GM19468 (cell line): ENCODE measurements around the gene NUP88.
"Not testable (repeated sequence)": the region's sequence is repeated elsewhere in the genome, so short reads cannot be mapped to it uniquely, and the experiment has no call there.

Source experiments
- ATAC-seq: cut with Tn5 transposase; IDR thresholded peaks from one replicate; pipeline ENCODE4 v1.9.1; 2021; ENCODE audit warnings: mild to moderate bottlenecking, moderate library complexity, moderate number of reproducible peaks; ENCODE audit not compliant: unreplicated experiment; ENCODE audit errors: extremely low read depth

Gene NUP88

GRCh38 chr17:5419356-5419958, at the start of gene NUP88:
Gene NUP88, minus strand, starts transcription at chr17:5419662. Its CDS starts 12 bp downstream, at chr17:5419650.
- peak; percentile 53 for ATAC-seq

- ATAC-seq = no peak
These were observed 48.6 kb upstream of the NUP88 start for GRCh38 chr17:5468075-5468473.

GRCh38 chr17:5467416-5467815, 48.0 kb upstream of the NUP88 start:
- no peak for ATAC-seq

DNA sequence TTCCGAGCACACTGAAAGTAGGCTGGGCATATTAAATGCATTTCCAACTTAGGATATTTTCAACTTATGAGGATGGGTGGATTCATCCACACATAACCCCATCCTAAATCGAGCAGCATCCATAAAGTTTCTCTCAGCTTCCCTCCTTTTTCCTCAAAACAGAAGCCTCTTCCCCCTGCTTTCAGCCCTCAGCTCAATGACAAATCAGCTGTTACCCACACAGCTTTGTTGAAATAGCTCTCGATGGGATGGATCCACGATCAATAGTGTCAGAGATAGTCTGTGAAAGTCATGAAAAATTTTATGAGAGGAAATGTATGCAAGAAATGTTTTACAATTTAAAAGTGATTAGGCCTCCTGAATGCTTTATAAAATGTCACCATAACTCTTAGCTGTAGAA, 46.8 kb upstream of the NUP88 start:
- ATAC-seq = no peak

DNA sequence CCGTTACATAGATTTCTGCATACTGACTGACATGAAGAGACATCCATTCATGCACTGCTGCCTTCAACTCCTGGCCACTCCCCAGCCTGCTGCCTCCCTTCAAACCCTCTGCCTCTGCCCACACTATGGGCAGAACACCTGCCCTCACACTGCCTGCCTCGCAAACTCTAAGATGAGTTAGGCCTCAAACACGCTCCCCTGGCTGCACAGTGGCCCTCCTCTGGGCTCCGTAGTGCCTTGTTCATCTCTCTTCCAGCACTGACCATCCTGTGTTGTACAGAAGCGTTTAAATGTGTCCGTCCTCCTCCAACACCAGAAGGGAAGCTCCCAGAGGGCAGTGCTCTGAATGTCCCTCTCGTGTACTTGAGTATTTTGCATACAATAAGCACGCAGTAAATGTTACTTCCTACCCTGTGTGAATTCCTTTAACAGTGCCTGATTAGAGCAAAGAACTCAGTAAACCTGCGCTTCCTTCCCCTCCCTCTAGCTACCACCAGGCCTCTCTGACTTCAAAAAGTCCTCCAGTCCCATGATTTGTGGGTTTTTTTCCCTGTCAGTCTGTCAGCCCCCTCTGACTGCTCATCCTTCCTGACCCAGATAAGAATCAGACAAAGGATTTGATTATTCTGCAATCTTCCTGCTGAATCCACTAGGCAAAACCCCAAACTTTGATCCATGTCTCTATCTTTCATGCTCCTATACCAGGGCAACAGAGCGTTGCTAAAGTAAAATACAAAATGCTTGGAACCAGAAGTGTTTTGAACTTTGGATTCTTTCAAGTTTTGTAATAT, 45.5 kb upstream of the NUP88 start:
- ATAC-seq = no peak

- no peak for ATAC-seq
These were observed 27.3 kb upstream of the NUP88 start for GRCh38 chr17:5446786-5447185.

DNA sequence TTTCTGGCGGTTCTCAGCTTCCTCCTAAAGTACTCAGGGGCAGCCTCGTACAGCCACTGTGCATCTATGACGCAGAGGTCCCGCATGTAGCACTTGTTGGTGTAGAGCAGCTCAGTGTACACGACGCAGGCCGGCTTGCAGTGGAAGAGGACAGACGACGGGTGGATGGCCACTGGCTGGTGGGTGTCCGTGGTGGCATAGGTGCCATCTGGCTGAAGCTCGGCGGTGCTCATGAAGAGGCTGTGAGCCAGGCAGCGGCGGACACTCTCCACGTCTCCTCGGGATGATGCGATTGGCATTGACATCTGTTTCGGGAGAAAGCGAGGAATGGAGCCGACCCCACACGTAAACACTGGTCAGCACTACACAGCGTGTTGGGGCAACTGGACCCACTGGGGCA, 24.7 kb upstream of the NUP88 start:
- ATAC-seq = no peak

DNA sequence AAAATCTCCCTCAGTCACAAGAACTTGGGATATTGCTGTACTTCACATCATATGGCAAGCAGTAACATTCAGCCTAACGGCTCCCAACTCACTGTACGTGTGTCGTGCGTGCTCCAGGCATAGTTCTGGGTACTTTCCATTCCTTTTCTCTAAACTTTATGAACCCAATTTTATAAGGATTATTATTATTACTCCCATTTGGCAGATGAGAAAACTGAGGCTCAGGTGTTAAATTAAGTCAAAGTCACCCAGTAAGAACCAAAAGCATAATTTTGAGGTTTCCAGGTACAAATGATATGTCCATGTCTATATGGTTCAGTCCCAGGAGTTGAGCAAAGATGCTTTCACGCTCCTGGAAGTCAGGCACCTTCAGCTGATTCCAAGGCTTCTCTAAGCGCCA, 24.3 kb upstream of the NUP88 start:
- no peak for ATAC-seq

GRCh38 chr17:5439446-5439764, 19.9 kb upstream of the NUP88 start:
- ATAC-seq = no peak

- ATAC-seq = peak; percentile 51
These were observed 19.4 kb upstream of the NUP88 start, which contains the start of gene C1QBP for GRCh38 chr17:5438716-5439445. Gene C1QBP, minus strand, starts transcription at chr17:5439155. Its CDS starts 82 bp downstream, at chr17:5439073.

- ATAC-seq = no peak
These were observed 18.4 kb upstream of the NUP88 start for GRCh38 chr17:5437721-5438317.

DNA sequence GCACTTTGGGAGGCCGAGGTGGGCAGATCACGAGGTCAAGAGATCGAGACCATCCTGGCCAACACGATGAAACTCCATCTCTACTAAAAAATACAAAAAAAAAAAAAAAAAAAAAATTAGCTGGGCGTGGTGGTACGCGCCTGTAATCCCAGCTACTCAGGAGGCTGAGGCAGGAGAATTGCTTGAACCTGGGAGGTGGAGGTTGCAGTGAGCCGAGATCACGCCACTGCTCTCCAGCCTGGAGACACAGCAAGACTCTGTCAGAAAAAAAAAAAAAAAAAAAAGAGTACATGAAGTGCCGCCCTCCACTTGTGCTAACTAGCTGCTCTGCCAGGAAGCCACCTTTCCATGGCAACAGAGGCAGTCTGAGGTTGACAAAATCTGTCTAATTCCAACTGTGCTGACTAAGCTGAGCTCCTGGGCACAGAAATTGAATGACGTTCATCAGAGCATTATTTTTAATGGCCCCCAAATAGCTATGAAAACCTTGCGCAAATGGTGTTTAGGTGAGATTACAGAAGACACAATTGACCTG, 16.4 kb upstream of the NUP88 start:
- ATAC-seq = not testable (repeated sequence)

GRCh38 chr17:5434984-5435383, 15.5 kb upstream of the NUP88 start:
- ATAC-seq = no peak

GRCh38 chr17:5431949-5432556, 12.6 kb upstream of the NUP88 start:
- no peak for ATAC-seq

- ATAC-seq = not testable (repeated sequence)
These were observed 11.8 kb upstream of the NUP88 start for GRCh38 chr17:5431234-5431633.

DNA sequence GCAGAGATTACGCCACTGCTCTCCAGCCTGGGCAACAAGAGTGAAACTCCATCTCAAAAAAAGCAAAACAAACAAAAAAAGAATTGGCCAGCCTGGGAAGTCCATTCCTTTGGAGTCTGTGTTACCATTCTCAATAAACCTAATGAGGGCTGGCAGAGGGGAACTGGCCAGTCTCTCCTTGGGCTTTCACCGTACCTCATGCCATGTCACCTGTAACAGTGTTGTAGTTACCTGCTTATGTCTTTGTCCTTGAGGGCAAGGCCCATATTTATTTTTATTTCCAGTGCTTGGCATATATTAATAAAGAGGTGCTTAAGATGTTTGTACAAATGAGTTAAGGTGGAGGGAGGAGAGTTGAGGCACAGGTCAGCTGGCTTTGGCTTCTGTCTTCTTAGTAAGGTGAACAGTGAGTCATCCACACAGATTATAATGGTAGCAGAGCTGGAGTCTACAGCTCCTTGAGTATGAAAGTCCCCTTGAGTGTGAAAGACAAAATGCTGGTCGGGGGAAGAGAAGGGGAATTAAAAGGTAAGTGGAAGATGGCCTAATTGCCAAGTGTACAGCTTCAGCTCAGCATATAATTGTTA, 11.0 kb upstream of the NUP88 start:
- no peak for ATAC-seq

DNA sequence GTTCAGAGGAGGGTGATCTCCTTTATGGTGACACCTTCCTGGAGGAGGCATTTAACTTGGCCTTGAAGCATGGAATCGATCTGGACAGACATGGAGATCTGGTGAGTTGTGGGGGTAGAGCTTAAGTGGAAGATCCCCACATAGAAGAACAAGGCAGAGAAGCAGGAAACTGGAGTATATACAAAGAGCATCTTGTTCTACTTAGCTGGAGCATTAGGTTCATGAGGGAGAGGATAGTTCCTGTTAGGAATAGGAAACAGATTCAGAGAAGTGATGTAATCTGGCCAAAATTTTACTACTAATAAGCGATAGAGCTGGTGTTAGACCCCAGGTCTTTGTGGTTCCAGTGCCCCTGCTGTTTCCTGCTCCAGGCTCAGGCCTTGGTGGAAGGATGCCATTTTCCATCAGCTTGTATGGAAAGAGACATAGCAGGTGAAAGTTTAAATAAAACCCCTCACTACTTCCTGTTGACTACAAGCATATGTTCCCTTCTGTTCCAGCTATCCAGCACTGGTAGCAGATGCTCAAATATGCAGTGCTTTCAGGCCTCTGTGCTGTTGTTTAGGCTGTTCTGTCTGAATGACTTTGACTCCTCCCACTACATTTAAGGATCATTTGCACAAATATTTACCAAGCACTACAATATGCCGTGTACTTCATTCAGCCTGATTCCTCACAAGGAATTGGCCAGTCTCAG, 9.9 kb upstream of the NUP88 start:
- no peak for ATAC-seq

GRCh38 chr17:5425826-5426225, 6.4 kb upstream of the NUP88 start:
- no peak for ATAC-seq

- no peak for ATAC-seq
These were observed 5.4 kb upstream of the NUP88 start for GRCh38 chr17:5424909-5425308.
